HEK293T (cell line): ENCODE results near the gene TMEM219.

Experiments
- CTCF ChIA-PET: fragments of 350-600 bp; formaldehyde crosslinking; extraction: SDS; loops from one replicate; lab custom pipeline; 2021; ENCODE audit warnings: antibody characterized with exemption, inconsistent platforms; lab: Yijun Ruan, JAX
- POLR2A ChIA-PET: fragments of 350-600 bp; formaldehyde crosslinking; extraction: SDS; loops from one replicate; lab custom pipeline; 2020; ENCODE audit warnings: antibody characterized with exemption, inconsistent platforms; lab: Yijun Ruan, JAX
- DNase-seq: peaks from one replicate; pipeline ENCODE4 v3.0.0; 2012; ENCODE audit warnings: mixed read lengths; ENCODE audit errors: extremely low spot score
- ARNT ChIP-seq: fragments of 450-650 bp; IDR thresholded peaks from 2 replicates; pipeline ENCODE4 v1.6.1; 2017; ENCODE audit warnings: mild to moderate bottlenecking
- BHLHE40 ChIP-seq: fragments of 450-650 bp; IDR thresholded peaks from 2 replicates; pipeline ENCODE4 v1.6.1; 2016; ENCODE audit warnings: mild to moderate bottlenecking, moderate library complexity, borderline replicate concordance
- CTBP1 ChIP-seq: fragments of 450-650 bp; IDR thresholded peaks from 2 replicates; pipeline ENCODE4 v1.6.1; 2016; ENCODE audit warnings: borderline replicate concordance
- ELF4 ChIP-seq: fragments of 450-650 bp; IDR thresholded peaks from 2 replicates; pipeline ENCODE4 v1.6.1; 2017; ENCODE audit warnings: antibody characterized with exemption
- FOXA1 ChIP-seq: fragments of 450-650 bp; IDR thresholded peaks from 2 replicates; pipeline ENCODE4 v1.6.1; 2016; ENCODE audit warnings: mild to moderate bottlenecking
- FOXK2 ChIP-seq: fragments of 450-650 bp; IDR thresholded peaks from 2 replicates; pipeline ENCODE4 v1.6.1; 2016; ENCODE audit warnings: mild to moderate bottlenecking
- FOXM1 ChIP-seq: fragments of 450-650 bp; IDR thresholded peaks from 2 replicates; pipeline ENCODE4 v1.6.1; 2017; ENCODE audit warnings: mild to moderate bottlenecking, borderline replicate concordance
- HDGF ChIP-seq: fragments of 450-650 bp; IDR thresholded peaks from 2 replicates; pipeline ENCODE4 v1.6.1; 2017; ENCODE audit warnings: antibody characterized with exemption, borderline replicate concordance
- L3MBTL2 ChIP-seq: fragments of 450-650 bp; conservative IDR thresholded peaks from 2 replicates; pipeline ENCODE4 v1.6.1; 2016; ENCODE audit warnings: mild to moderate bottlenecking
- LEF1 ChIP-seq: fragments of 450-650 bp; IDR thresholded peaks from 2 replicates; pipeline ENCODE4 v1.6.1; 2017; ENCODE audit warnings: mild to moderate bottlenecking, borderline replicate concordance
- NFRKB ChIP-seq: fragments of 450-650 bp; IDR thresholded peaks from 2 replicates; pipeline ENCODE4 v1.6.1; 2016; ENCODE audit warnings: mild to moderate bottlenecking, moderate library complexity
- PKNOX1 ChIP-seq: fragments of 450-650 bp; IDR thresholded peaks from 2 replicates; pipeline ENCODE4 v1.6.1; 2016
- SP1 ChIP-seq: fragments of 450-650 bp; IDR thresholded peaks from 2 replicates; pipeline ENCODE4 v1.6.1; 2017
- SUZ12 ChIP-seq: fragments of 450-650 bp; IDR thresholded peaks from 2 replicates; pipeline ENCODE4 v1.6.1; 2016; ENCODE audit warnings: mild to moderate bottlenecking
- TARDBP ChIP-seq: fragments of 450-650 bp; IDR thresholded peaks from 2 replicates; pipeline ENCODE4 v1.6.1; 2016
- ZNF384 ChIP-seq: fragments of 450-650 bp; IDR thresholded peaks from 2 replicates; pipeline ENCODE4 v1.6.1; 2016

The TMEM219 gene

GRCh38 chr16:29989111-29989858 is 27.4 kb downstream of the TMEM219 start:
- TF ChIP-seq FOXK2 (no peak), HDGF (no peak), LEF1 (no peak), SP1 (no peak), CTBP1 (no peak), FOXA1 (no peak), SUZ12 (no peak), FOXM1 (no peak), L3MBTL2 (no peak), BHLHE40 (no peak), ELF4 (no peak), TARDBP (no peak), ZNF384 (no peak), NFRKB (no peak), PKNOX1 (no peak), ARNT (no peak)
- ChIA-PET POLR2A (interaction anchor here (0.7 to 7.6 kb wide), 5 partner anchors 10 to 89 kb away, joined by 3 to 72 read pairs (median 3); partner anchors contain the start of genes ASPHD1 and TAOK2), CTCF (interaction anchor here (0.7 to 1.0 kb wide), 3 partner anchors 13 to 141 kb away, joined by 3 read pairs; no protein-coding TSS in a partner anchor)
- no peak for DNase-seq

GRCh38 chr16:29990034-29990433 is 28.2 kb downstream of the TMEM219 start:
- ChIA-PET CTCF (interaction anchor here (0.7 kb wide), 1 partner anchor 142 kb away, joined by 3 read pairs; no protein-coding TSS in a partner anchor), POLR2A (interaction anchor here (0.7 to 7.6 kb wide), 4 partner anchors 11 to 49 kb away, joined by 3 to 72 read pairs (median 38); partner anchors contain the start of gene TAOK2)

GRCh38 chr16:29990883-29991570 is 29.1 kb downstream of the TMEM219 start:
- POLR2A ChIA-PET, result interaction anchor here (0.6 to 5.9 kb wide), 3 partner anchors 9 to 92 kb away, joined by 3 to 74 read pairs (median 70); partner anchors contain the start of genes SEZ6L2 and TAOK2
- CTCF ChIA-PET, result interaction anchor here (2.4 kb wide), 1 partner anchor 16 kb away, joined by 5 read pairs; no protein-coding TSS in a partner anchor
- no peak for TF ChIP-seq ZNF384
- no peak for TF ChIP-seq FOXK2
- TF ChIP-seq HDGF, result no peak
- TF ChIP-seq LEF1, result no peak
- no peak for DNase-seq

More at GRCh38 chr16:29990034-29990433, 28.2 kb downstream of the TMEM219 start:
- no peak for TF ChIP-seq PKNOX1
- TF ChIP-seq FOXA1, result no peak
- TF ChIP-seq BHLHE40, result no peak
- TF ChIP-seq NFRKB, result no peak
- no peak for TF ChIP-seq FOXK2
- TF ChIP-seq ZNF384, result no peak
- no peak for TF ChIP-seq SUZ12
- DNase-seq, result no peak

- DNase-seq, result no peak
- no peak for TF ChIP-seq SUZ12
- TF ChIP-seq FOXA1, result no peak
- TF ChIP-seq BHLHE40, result no peak
- TF ChIP-seq ARNT, result no peak
- no peak for TF ChIP-seq ELF4
- no peak for TF ChIP-seq PKNOX1
- TF ChIP-seq NFRKB, result no peak
- no peak for TF ChIP-seq LEF1
- no peak for TF ChIP-seq SP1
- no peak for TF ChIP-seq FOXK2
- no peak for TF ChIP-seq ZNF384
- no peak for TF ChIP-seq L3MBTL2
- no peak for TF ChIP-seq CTBP1
- no peak for TF ChIP-seq TARDBP
- no peak for TF ChIP-seq FOXM1
- TF ChIP-seq HDGF, result no peak
- ChIA-PET POLR2A (interaction anchor here (0.6 to 5.9 kb wide), 3 partner anchors 9 to 92 kb away, joined by 3 to 74 read pairs (median 70); partner anchors contain the start of genes SEZ6L2 and TAOK2), CTCF (interaction anchor here (2.4 kb wide), 1 partner anchor 16 kb away, joined by 5 read pairs; no protein-coding TSS in a partner anchor)
Measured at GRCh38 chr16:29991571-29991904, 29.7 kb downstream of the TMEM219 start.

GRCh38 chr16:29992344-29992967 is 30.6 kb downstream of the TMEM219 start:
- DNase-seq, result no peak
- ChIA-PET CTCF (interaction anchor here (2.4 to 2.6 kb wide), 2 partner anchors 17 to 49 kb away, joined by 5 to 7 read pairs; no protein-coding TSS in a partner anchor), POLR2A (interaction anchor here (1.1 to 5.9 kb wide), 6 partner anchors 10 to 131 kb away, joined by 3 to 74 read pairs (median 26); partner anchors contain the start of genes KCTD13, TAOK2 and TMEM219)
- no peak for TF ChIP-seq HDGF
- TF ChIP-seq FOXK2, result no peak
